ENCODE data around the gene PTPRD.
"Not testable (repeated sequence)": the region's sequence is repeated elsewhere in the genome, so short reads cannot be mapped to it uniquely, and the experiment has no call there.

Gene PTPRD

DNA sequence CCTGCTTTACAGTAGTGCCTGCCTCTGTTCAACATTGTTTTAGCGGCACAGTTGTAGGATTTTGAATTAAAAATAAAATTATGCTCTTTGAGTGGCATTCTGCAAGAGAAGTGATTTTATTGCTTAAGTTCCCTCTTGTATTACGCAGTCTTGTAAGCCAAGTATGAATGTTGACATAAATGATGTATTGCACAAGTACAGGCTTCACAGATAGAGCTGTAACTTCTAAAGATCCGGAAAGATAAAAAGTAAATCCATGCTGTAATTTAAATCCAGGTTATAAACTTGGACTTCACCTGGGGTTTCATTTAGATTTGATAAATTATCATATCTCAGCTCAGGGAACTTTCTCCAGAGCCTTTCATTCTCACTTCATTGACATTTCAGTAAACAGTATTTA, 1114.7 kb downstream of the PTPRD start:
- DNase-seq (ENCODE audit: low spot score) = no peak

DNA sequence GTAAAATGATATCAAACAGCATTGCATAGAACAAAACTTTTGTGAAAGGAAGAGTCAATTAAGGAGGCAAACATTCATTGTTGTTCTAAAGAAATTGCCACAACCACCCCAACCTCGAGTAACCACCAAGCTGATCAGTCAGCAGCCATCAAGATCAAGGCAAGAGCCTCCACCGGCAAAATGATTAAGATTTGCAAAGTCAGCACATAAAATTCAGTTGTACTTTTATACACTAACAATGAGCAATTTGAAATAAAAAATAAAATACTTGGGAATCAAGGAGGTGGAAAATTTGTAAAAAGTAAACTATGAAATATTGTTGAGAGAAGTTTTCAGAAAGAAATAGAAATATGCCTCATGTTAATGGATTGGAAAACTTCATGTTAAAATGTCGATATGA, 1118.5 kb downstream of the PTPRD start:
- no peak for DNase-seq (ENCODE audit: low spot score)

DNA sequence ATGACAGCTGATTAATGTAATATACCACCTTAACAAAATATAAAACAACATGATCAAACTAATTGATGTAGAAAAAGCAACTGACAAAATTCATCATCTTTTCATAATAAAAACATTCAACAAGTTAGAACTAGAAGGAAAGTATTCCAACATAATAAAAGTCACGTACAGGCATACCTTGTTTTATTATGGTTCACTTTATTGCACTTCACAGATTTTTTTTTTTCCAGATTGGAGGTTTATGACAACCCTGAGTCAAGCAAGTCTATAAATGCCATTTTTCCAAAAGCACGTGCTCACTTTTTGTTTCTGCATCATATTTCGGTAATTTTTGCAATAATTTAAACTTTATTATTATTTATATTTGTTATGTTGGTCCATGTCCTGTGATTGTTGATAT, 1120.3 kb downstream of the PTPRD start:
- no peak for DNase-seq (ENCODE audit: low spot score)

DNA sequence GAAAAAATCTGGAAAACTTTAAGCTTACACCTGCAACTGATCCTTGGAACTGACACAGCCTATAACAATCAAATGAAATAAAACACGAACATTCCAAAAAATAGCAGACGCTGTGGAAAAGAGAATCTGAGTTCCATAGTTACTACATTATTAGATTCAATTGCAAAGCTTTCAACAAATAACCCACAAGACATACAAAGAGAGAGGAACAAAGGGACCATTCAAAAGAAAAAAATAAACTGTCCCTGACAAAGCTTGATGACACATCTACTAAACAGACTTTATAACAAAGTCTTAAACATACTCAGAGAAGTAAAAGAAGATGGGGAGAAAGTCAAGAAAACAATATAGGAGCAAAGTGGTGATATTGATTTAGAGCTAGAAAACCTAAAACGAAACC, 1123.6 kb downstream of the PTPRD start:
- DNase-seq (ENCODE audit: low spot score) = no peak

GRCh38 chr9:9483175-9483574, 1129.6 kb downstream of the PTPRD start:
- DNase-seq (ENCODE audit: low spot score) = no peak

GRCh38 chr9:9478741-9479140, 1134.1 kb downstream of the PTPRD start:
- DNase-seq (ENCODE audit: low spot score) = no peak

- DNase-seq (ENCODE audit: low spot score) = no peak
Observed at GRCh38 chr9:9469271-9469670, 1143.5 kb downstream of the PTPRD start.

GRCh38 chr9:9441874-9442273, 1170.9 kb downstream of the PTPRD start:
- not testable (repeated sequence) for DNase-seq (ENCODE audit: low spot score)

DNA sequence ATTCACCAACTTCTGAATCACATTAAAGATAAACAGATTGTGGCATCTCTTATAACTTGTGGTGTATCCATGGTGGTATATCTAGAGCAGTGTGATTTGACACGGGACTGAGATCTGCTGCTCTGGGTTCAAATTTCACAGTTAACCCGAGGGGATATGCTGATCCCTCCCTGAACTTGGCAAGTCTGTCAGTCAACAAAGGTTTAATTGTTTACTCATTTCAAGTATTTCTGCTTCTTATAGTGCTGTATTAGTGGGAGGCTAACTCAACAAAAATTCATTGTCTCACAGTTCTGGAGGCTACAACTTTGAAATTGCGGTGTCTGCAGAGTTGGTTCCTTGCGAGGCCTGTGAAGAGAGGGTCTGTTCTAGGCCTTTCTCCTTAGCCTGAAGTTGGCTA, 1175.2 kb downstream of the PTPRD start:
- no peak for DNase-seq (ENCODE audit: low spot score)

- not testable (repeated sequence) for DNase-seq (ENCODE audit: low spot score)
Observed at GRCh38 chr9:9426454-9426853, 1186.3 kb downstream of the PTPRD start.

- no peak for DNase-seq (ENCODE audit: low spot score)
Observed at GRCh38 chr9:9412241-9412640, 1200.6 kb downstream of the PTPRD start.

GRCh38 chr9:9410736-9411135, 1202.1 kb downstream of the PTPRD start:
- no peak for DNase-seq (ENCODE audit: low spot score)

DNA sequence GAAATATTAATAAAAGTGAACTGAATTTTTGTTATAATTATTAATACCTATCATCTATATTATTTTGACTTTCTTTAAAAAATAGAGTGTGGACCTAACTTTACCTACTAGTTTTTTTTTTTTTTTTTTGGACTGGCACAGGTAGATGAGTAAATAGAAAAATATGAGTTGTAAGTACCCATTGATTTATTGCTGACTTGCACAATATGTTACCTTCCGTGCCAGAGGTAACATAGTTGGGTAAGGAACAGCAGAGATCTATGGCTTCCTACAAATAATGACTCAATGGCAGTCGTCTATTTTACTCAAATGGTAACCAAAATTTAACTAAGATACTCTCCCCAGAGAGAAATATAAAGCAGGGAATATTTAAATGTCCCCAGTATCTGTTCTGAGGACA, 1212.8 kb downstream of the PTPRD start:
- no peak for DNase-seq (ENCODE audit: low spot score)

GRCh38 chr9:9396518-9396917, 1216.3 kb downstream of the PTPRD start:
- no peak for DNase-seq (ENCODE audit: low spot score)

DNA sequence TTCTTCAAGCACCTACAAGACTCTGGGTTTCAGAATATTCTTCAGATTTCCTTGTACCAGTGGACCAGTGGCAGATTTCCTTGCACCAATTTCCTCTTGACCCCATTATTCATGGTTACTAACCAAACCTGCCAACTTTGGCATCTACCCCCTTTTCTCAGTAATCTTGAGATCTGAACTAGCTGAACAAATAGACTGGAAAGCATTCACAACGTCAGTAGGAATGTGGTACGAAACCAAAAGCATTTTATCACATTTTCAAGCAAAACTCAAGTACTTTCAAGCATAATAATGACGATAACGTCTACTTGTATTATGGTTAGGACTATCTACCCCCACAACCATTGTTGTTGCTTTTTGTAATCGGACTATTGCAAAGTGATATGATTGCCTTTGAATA, 1217.3 kb downstream of the PTPRD start:
- no peak for DNase-seq (ENCODE audit: low spot score)

DNA sequence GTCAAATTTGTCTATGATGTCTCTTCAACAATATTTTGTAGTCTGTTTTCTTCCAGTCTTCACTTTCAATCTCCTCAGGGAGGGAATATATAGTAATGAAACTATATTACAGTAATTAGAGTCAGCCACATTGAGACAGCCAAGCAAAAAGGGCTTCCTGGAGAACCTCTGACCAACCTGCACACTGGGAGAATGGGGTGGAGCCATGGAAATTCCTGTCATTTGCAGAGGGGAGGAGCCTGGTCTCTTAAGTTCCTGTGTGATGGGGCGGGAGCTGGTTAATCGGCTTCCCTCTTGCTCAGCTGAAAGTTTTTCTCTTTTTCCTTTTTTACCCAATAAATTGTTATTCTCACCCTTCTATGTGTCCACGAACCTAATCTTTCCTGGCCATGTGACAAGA, 1220.0 kb downstream of the PTPRD start:
- DNase-seq (ENCODE audit: low spot score) = no peak

- no peak for DNase-seq (ENCODE audit: low spot score)
Observed at GRCh38 chr9:9389904-9390303, 1222.9 kb downstream of the PTPRD start.

DNA sequence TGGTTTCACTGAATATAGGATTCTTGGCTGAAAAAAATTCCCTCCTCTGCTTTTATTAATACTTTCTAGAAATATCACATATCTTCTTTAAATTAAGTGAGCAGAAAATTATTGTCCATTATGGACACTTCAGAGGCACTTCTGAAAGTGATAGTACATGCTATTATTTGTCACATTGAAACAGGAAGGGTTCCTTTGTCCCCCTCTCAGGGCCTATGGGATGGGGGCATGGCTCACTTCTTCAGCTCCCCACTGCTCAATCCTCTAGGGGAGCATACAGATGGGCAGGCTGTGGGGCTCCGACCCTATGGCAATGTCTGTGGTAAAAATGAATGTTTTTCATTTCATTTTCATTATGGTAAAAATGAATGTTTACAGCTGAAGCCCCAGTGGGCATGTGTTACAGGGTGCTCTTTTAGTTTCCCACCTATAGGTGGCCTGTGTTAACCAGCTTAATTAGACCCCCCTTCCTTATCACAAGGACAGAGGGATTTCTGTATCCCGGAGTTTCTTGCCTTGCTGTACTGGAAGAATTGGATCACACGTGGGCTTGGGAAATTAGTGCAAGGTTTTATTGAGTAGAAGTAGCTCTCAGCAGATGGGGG, 1225.2 kb downstream of the PTPRD start:
- DNase-seq (ENCODE audit: low spot score) = no peak

- no peak for DNase-seq (ENCODE audit: low spot score)
Observed at GRCh38 chr9:9362332-9362731, 1250.5 kb downstream of the PTPRD start.

- DNase-seq (ENCODE audit: low spot score) = no peak
Observed at GRCh38 chr9:9352877-9353481, 1259.8 kb downstream of the PTPRD start.

DNA sequence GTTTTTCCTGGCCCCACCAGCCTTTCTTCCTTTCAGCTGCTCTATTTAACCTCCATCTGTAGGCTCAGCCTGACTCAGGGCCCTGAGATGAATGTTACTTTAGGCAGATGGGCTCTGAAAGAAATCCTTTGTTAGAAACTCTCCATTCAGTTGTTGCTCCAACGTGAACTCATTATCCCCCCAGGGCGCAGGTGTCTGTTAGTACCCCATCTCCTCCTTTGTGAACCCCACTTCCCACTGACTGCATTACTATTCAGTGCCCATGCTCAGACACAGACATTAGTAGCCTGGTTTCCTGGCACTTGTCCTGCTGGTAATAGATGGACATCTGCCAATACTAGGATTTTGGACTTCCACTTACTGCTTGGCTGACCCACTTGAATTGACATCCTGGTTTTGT, 1271.6 kb downstream of the PTPRD start:
- no peak for DNase-seq (ENCODE audit: low spot score)

DNA sequence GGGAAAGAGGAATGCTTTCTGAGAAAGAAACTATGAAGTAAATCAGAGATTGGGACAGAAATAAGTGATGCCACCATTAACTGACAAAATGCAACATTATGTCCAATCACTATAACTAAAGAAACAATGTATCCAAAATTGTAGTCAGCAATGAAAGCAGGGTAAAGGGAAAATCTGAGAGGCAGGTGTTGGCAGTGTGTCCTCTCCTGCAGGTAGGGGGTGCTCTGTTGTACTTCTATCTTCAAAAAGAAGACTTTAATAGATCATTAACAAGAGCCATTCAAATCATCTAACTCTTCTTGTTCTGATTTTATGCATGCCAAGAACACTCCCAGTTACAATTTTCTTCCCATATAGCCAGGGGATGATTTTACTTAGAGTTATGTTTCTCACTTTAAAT, 1275.7 kb downstream of the PTPRD start:
- no peak for DNase-seq (ENCODE audit: low spot score)

DNA sequence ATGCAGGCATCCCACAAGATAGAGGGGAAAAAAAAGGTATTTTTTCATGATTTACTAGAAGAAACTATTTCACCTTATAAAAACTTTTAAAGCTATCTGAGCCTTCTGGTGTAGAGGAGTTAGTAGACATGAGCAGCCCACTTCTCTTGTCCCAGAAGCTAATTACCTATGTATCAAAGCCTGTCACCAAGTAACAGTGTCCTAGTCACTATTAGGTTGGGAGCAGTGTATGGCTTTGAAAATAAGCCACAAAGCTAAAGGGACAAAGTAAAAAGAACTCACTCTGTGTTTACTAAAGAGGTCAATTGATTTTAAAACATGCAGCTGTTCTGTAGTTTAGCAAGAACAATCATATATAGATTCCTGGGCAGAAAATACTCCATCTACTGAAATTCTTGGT, 1286.1 kb downstream of the PTPRD start:
- DNase-seq (ENCODE audit: low spot score) = no peak

DNA sequence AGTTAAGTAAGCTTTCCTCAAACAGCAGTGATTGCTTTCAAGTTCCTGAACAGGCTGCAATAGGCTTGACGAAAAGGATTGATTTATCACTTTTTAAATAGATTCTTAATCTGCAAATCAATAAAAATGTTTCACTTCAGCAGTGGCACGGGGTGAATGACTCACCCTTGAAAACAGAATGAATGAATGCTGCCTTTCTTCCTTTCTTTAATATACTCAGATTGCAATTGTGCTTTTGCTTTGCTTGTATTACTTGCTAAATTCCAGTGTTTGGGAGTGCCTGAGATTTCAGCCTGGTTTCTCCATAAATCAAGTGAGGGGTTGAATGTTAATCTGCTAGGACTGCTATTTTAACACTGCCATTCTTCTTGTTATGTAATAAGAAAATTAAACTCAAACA, 1293.8 kb downstream of the PTPRD start:
- no peak for DNase-seq (ENCODE audit: low spot score)
